Kidney (tissue), 14 donors: ENCODE measurements around the gene PEX3. TPM values are rescaled to one million over a fixed set of nuclear protein-coding genes. Genes with fewer than 3 reads are reported as not detected.

ENCODE experiments used
- DNase-seq, 5 donors: peaks; one replicate each; pipeline ENCODE4 v3.0.0-alpha.2; 2013 to 2020
- FAIRE-seq: peaks from 2 replicates; lab custom pipeline; 2012; peaks lifted over from hg19 to GRCh38; lab: Jason Lieb, UNC
- H3K27ac ChIP-seq, 2 donors: one replicate each; pipeline ENCODE4 v1.7.0; 2013; ENCODE audit warnings: low read depth in 2 of 2, low read length in 2 of 2, inconsistent platforms in 1 of 2
- H3K27me3 ChIP-seq: one replicate; pipeline ENCODE4 v1.7.1; 2013; ENCODE audit warnings: low read length, inconsistent platforms; ENCODE audit not compliant: control insufficient read depth, insufficient read depth
- H3K36me3 ChIP-seq, 3 donors: one replicate each; pipeline versions ENCODE4 v1.7.0 to v1.7.1; 2013; ENCODE audit warnings: low read length in 3 of 3, control low read depth in 1 of 3, inconsistent platforms in 1 of 3; ENCODE audit not compliant: insufficient read depth in 3 of 3, control insufficient read depth in 2 of 3
- H3K4me1 ChIP-seq, 3 donors: one replicate each; pipeline versions ENCODE4 v1.7.0 to v1.7.1; 2013; ENCODE audit warnings: low read length in 3 of 3, inconsistent platforms in 1 of 3, low read depth in 1 of 3; ENCODE audit not compliant: control insufficient read depth in 2 of 3, insufficient read depth in 2 of 3
- H3K4me3 ChIP-seq, 3 donors: one replicate each; pipeline versions ENCODE4 v1.7.0 to v1.8.1; 2013; ENCODE audit warnings: low read length in 3 of 3, control low read depth in 1 of 3, inconsistent platforms in 1 of 3
- H3K9ac ChIP-seq, 3 donors: one replicate each; pipeline versions ENCODE4 v1.7.0 to v1.7.1; 2013; ENCODE audit warnings: low read length in 3 of 3, control low read depth in 1 of 3, inconsistent platforms in 1 of 3
- H3K9me3 ChIP-seq, 3 donors: one replicate each; pipeline versions ENCODE4 v1.7.0 to v1.7.1; 2013; ENCODE audit warnings: low read length in 3 of 3, control low read depth in 1 of 3, inconsistent platforms in 1 of 3; ENCODE audit not compliant: control insufficient read depth in 2 of 3, insufficient read depth in 1 of 3
- CTCF ChIP-seq: IDR thresholded peaks from 3 replicates; pipeline ENCODE4 v1.5.1; 2012; ENCODE audit warnings: mild to moderate bottlenecking, moderate library complexity, borderline replicate concordance; ENCODE audit not compliant: insufficient read depth; ENCODE audit errors: extremely low read depth
- intact Hi-C: fragments of 100-400 bp; cut with DNase I; formaldehyde crosslinking; loops from one replicate; pipeline ENCODE4 v1.11.1; 2022
- polyA plus RNA-seq: library from polyadenylated mRNA; stranded (reverse); fragments of 350-450 nt; fragmentation: Illumina TruSeq; extraction: RNeasy Lipid Tissue Mini Kit (QIAGEN cat#74804); gene quantifications from one replicate; pipeline ENCODE4 v1.2.3, GENCODE V29; 2014; ENCODE audit warnings: low read depth, low replicate concordance; ENCODE audit not compliant: insufficient read depth
- total RNA-seq: library from RNA; stranded (reverse); fragmentation: NEBNext Ultra II Directional; extraction: Animal tissue kit (Norgen Biotek cat#: 25700); gene quantifications from one replicate; pipeline ENCODE4 v1.2.1, GENCODE V29; 2021
- donor health status: control.
- donor health status: control.
- donor health status: control.
- donor health status: control.
- donor health status: control.
- donor health status: DM: yes; HTN: yes; CAD: no.
- donor health status: Normal renal cell carcinoma (clear cell type).

The PEX3 gene
- total and polyA plus RNA-seq, 2 donors from 2014 or later: 28.6 to 31.7 TPM

DNA sequence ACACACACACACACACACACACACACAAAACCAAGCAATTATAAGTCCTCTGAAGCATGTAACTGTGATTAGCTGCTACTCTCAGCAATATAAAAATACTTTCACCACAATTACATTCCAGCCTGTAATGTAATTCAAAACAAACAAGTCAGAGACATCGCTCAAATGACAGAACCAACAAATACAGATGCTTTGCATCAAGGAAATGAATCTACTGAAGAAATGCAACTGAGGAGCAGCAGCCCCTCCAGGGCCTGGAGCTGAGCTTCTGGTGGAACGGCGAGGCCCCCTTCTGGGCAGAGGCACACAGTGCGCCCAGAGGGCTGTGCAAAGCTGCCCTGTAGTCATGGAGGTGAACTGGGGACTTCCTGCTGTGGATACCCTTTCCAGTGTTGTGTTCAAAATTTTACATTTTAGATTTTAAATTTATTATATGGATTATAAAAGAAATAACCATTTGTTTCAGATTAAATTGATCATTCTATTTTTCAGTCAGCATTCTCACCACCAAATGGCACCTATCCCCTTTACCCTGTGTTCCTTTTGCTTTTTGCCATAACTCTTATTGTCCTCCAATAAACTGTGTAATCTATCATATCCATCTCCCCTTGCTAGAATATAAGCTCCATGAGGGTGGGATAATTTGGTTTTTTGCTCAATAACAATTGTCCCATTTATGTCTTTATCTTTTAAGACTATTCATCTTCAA is 23.3 kb upstream of the PEX3 start:
- H3K27ac ChIP-seq: no peak overlapping the region
- H3K27me3 ChIP-seq: no peaks in the 10 kb centered on the region
- no peaks in the 10 kb centered on the region for H3K9me3 ChIP-seq
- no peak overlapping the region for H3K4me3 ChIP-seq
- intact Hi-C loops: loop anchor here (10.0 kb wide), 1 partner anchor 732 kb away; no protein-coding TSS in a partner anchor
- peaks cover 0 to 3% (median 0%) of the 10 kb centered on the region in 3 donors for H3K36me3 ChIP-seq
- H3K4me1 ChIP-seq: no peaks in the 10 kb centered on the region
- H3K9ac ChIP-seq: no peak overlapping the region
- peak; percentile 87 to 93 (median 89) for DNase-seq
- peak; percentile 87 for TF ChIP-seq CTCF
- FAIRE-seq: peak; percentile 23

GRCh38 chr6:143429970-143430369 is 20.6 kb upstream of the PEX3 start:
- no peaks in the 10 kb centered on the region for H3K9me3 ChIP-seq
- H3K4me3 ChIP-seq: no peak overlapping the region
- peaks cover 0 to 4% (median 0%) of the 10 kb centered on the region in 3 donors for H3K36me3 ChIP-seq
- intact Hi-C loops: loop anchor here (10.0 kb wide), 1 partner anchor 735 kb away; no protein-coding TSS in a partner anchor
- H3K27ac ChIP-seq: no peak overlapping the region
- H3K27me3 ChIP-seq: no peaks in the 10 kb centered on the region
- H3K4me1 ChIP-seq: no peaks in the 10 kb centered on the region
- FAIRE-seq (no peak), DNase-seq (peak in 1 of 5 donors; percentile 51)
- no peak for TF ChIP-seq CTCF
- no peak overlapping the region for H3K9ac ChIP-seq

DNA sequence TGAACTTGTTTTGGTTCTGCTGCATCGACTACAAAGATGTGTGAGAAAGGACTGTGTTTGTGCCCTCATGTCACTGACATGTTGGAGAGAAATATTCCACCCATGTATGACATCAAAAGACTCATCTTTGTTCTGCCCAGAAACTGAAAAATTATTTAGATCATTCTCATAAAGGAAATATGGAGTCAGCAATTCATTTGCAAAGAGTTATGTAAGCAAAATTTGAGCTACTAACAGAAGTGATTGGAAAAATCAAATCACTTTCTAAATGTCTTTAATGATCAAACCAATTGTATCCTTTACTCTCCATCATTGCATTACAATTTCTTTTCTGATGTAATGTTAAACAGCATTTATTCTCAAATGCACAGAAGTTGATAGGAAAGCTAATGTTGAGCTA is 19.4 kb upstream of the PEX3 start:
- H3K36me3 ChIP-seq: peaks cover 0 to 4% (median under 1%) of the 10 kb centered on the region in 3 donors
- H3K9ac ChIP-seq: no peak overlapping the region
- H3K9me3 ChIP-seq: no peaks in the 10 kb centered on the region
- no peak for DNase-seq
- no peak for TF ChIP-seq CTCF
- FAIRE-seq: no peak
- H3K4me1 ChIP-seq: no peaks in the 10 kb centered on the region
- intact Hi-C loops: no loop called here
- H3K27me3 ChIP-seq: no peaks in the 10 kb centered on the region
- no peak overlapping the region for H3K27ac ChIP-seq
- H3K4me3 ChIP-seq: no peak overlapping the region
